ENCODE data around the gene GSN. TPM values are rescaled to one million over a fixed set of nuclear protein-coding genes. Genes with fewer than 3 reads are reported as not detected.

Gene GSN
- total and polyA plus RNA-seq, 9 of the 15 experiments (the other 6 are each of a cell fraction or from before 2014, with no cell fraction given) = 0.39 to 16.6 (median 8.2) TPM

GRCh38 chr9:121300283-121301119 is 32.5 kb downstream of the GSN start (continued):
- TF ChIP-seq AFF4 (CRISPR knock-in tag; IDR thresholded peaks at IDR 0.05) (no peak), ZNF354B (CRISPR knock-in tag; IDR thresholded peaks at IDR 0.05) (no peak), ATF6 (CRISPR knock-in tag; IDR thresholded peaks at IDR 0.05) (no peak)

Measured in K562 (cell line).